H1 (cell line): ENCODE measurements around the gene TIMP1. TPM values are rescaled to one million over a fixed set of nuclear protein-coding genes. Genes with fewer than 3 reads are reported as not detected.

ENCODE experiments used
- CTCF ChIA-PET: fragments of 300-600 bp; sonication (Branson Sonifier 250); formaldehyde crosslinking; loops from one replicate; lab custom pipeline; 2021; ENCODE audit not compliant: partially characterized antibody; lab: Charles Lee
- POLR2A ChIA-PET: fragments of 300-600 bp; sonication (Branson Sonifier 250); formaldehyde crosslinking; loops from one replicate; lab custom pipeline; 2021; ENCODE audit warnings: inconsistent platforms; ENCODE audit not compliant: partially characterized antibody; lab: Charles Lee
- DNase-seq, 2 experiments: peaks; one replicate each; pipeline versions ENCODE4 v3.0.0 to v3.0.0-alpha.2; 2010 to 2022; ENCODE audit warnings: low spot score in 2 of 2, low read depth in 1 of 2, mixed read lengths in 1 of 2
- FAIRE-seq: peaks from 2 replicates; lab custom pipeline; 2011; peaks lifted over from hg19 to GRCh38; lab: Jason Lieb, UNC
- H2AFZ ChIP-seq: 2 replicates; pipeline ENCODE4 v1.8.1; 2012; ENCODE audit warnings: low read length, inconsistent platforms
- H2AK5ac ChIP-seq: 2 replicates; pipeline ENCODE4 v1.6.1; 2013; ENCODE audit warnings: low read depth, low read length
- H2BK120ac ChIP-seq: replicated peaks from 2 replicates; pipeline ENCODE3; 2013; ENCODE audit warnings: low read depth, low read length, inconsistent platforms
- H2BK12ac ChIP-seq: 2 replicates; pipeline ENCODE4 v1.6.1; 2013; ENCODE audit warnings: low read depth, low read length
- H2BK15ac ChIP-seq: 2 replicates; pipeline ENCODE4 v1.6.1; 2013; ENCODE audit warnings: low read length
- H2BK20ac ChIP-seq: 2 replicates; pipeline ENCODE4 v1.6.1; 2013; ENCODE audit warnings: low read length
- H2BK5ac ChIP-seq: 2 replicates; pipeline ENCODE4 v1.6.1; 2013; ENCODE audit warnings: low read depth, low read length
- H3K14ac ChIP-seq: 2 replicates; pipeline ENCODE4 v1.6.1; 2013; ENCODE audit warnings: inconsistent platforms; ENCODE audit not compliant: insufficient read length
- H3K18ac ChIP-seq: 2 replicates; pipeline ENCODE4 v1.6.1; 2013; ENCODE audit warnings: low read length; ENCODE audit errors: extremely low read depth
- H3K23ac ChIP-seq: 2 replicates; pipeline ENCODE4 v1.6.1; 2013; ENCODE audit warnings: inconsistent platforms; ENCODE audit not compliant: insufficient read length
- H3K23me2 ChIP-seq: 2 replicates; pipeline ENCODE4 v1.6.1; 2013; ENCODE audit warnings: low read depth, low read length
- H3K27ac ChIP-seq: 2 replicates; pipeline ENCODE4 v1.6.1; 2011; ENCODE audit warnings: low read depth, low read length, inconsistent platforms
- H3K27me3 ChIP-seq, 4 experiments: replicated peaks in 1 of 4; 1 replicate in 1 of 4; 2 replicates in 3 of 4; pipeline versions ENCODE4 v1.6.1 to v1.8.1; 2011 to 2013; ENCODE audit warnings: low read length in 3 of 4, mild to moderate bottlenecking in 3 of 4, inconsistent platforms in 2 of 4, mixed read lengths in 2 of 4, moderate library complexity in 1 of 4; ENCODE audit not compliant: control insufficient read depth in 3 of 4, insufficient read depth in 3 of 4; ENCODE audit errors: extremely low read depth in 1 of 4
- H3K36me3 ChIP-seq, 4 experiments: 2 replicates each; pipeline versions ENCODE4 v1.6.1 to v1.8.1; 2011 to 2013; ENCODE audit warnings: mild to moderate bottlenecking in 4 of 4, low read length in 3 of 4, moderate library complexity in 2 of 4, control low read depth in 1 of 4, inconsistent platforms in 1 of 4; ENCODE audit not compliant: insufficient read depth in 4 of 4, control insufficient read depth in 2 of 4
- H3K4ac ChIP-seq: replicated peaks from 2 replicates; pipeline ENCODE3; 2013; ENCODE audit warnings: low read length, low read depth, mixed read lengths, inconsistent platforms; ENCODE audit not compliant: insufficient read length
- H3K4me1 ChIP-seq, 4 experiments: replicated peaks in 1 of 4; 1 replicate in 1 of 4; 2 replicates in 3 of 4; pipeline versions ENCODE4 v1.6.1 to v1.8.1; 2011 to 2013; ENCODE audit warnings: low read length in 3 of 4, inconsistent platforms in 2 of 4, mixed read lengths in 1 of 4; ENCODE audit not compliant: insufficient read depth in 4 of 4, control insufficient read depth in 3 of 4
- H3K4me2 ChIP-seq, 2 experiments: 2 replicates each; pipeline versions ENCODE4 v1.6.1 to v1.8.1; 2011 to 2013; ENCODE audit warnings: low read depth in 2 of 2, low read length in 2 of 2, control low read depth in 1 of 2, inconsistent platforms in 1 of 2, mild to moderate bottlenecking in 1 of 2; ENCODE audit not compliant: insufficient read depth in 1 of 2
- H3K4me3 ChIP-seq, 4 experiments: fragments of 200-600, 300-600 bp in 1 of 4; sonication (generic), shearing (Covaris generic), sonication (Bioruptor Twin) in 1 of 4; 2 replicates each; pipeline versions ENCODE4 v1.5.1 to v1.8.1; 2011 to 2016; ENCODE audit warnings: low read length in 4 of 4, low read depth in 3 of 4, control low read depth in 2 of 4, inconsistent platforms in 2 of 4, mild to moderate bottlenecking in 2 of 4, mixed read lengths in 1 of 4, moderate library complexity in 1 of 4; ENCODE audit not compliant: insufficient read depth in 2 of 4; ENCODE audit errors: extremely low read depth in 1 of 4
- H3K56ac ChIP-seq: replicated peaks from 2 replicates; pipeline ENCODE3; 2013; ENCODE audit warnings: low read depth, mild to moderate bottlenecking, mixed read lengths, low read length, inconsistent platforms; ENCODE audit not compliant: insufficient read length
- H3K79me1 ChIP-seq: 2 replicates; pipeline ENCODE4 v1.6.1; 2013; ENCODE audit warnings: low read depth, low read length, control low read depth
- H3K79me2 ChIP-seq, 2 experiments: 2 replicates each; pipeline versions ENCODE4 v1.6.1 to v1.8.1; 2012 to 2013; ENCODE audit warnings: low read length in 2 of 2, mild to moderate bottlenecking in 2 of 2, inconsistent platforms in 1 of 2; ENCODE audit not compliant: insufficient read depth in 2 of 2, control insufficient read depth in 1 of 2
- H3K9ac ChIP-seq, 4 experiments: replicated peaks in 1 of 4; 1 replicate in 1 of 4; 2 replicates in 3 of 4; pipeline versions ENCODE4 v1.6.1 to v1.8.1; 2011 to 2013; ENCODE audit warnings: low read depth in 3 of 4, low read length in 3 of 4, control low read depth in 2 of 4, mild to moderate bottlenecking in 2 of 4, moderate library complexity in 2 of 4, inconsistent platforms in 1 of 4; ENCODE audit errors: extremely low read depth in 1 of 4
- H3K9me3 ChIP-seq, 2 experiments: 2 replicates each; pipeline versions ENCODE4 v1.6.1 to v1.8.1; 2012 to 2013; ENCODE audit warnings: mild to moderate bottlenecking in 2 of 2, moderate library complexity in 2 of 2, control low read depth in 1 of 2, inconsistent platforms in 1 of 2, low read depth in 1 of 2, low read length in 1 of 2, mixed read lengths in 1 of 2; ENCODE audit not compliant: insufficient read depth in 2 of 2
- H4K20me1 ChIP-seq, 2 experiments: replicated peaks in 1 of 2; 2 replicates each; pipeline versions ENCODE3 to v1.8.1; 2011 to 2013; ENCODE audit warnings: inconsistent platforms in 2 of 2, low read length in 2 of 2, mild to moderate bottlenecking in 1 of 2; ENCODE audit not compliant: insufficient read depth in 2 of 2, control insufficient read depth in 1 of 2
- H4K5ac ChIP-seq: 2 replicates; pipeline ENCODE4 v1.6.1; 2013; ENCODE audit warnings: low read length, low read depth, mixed read lengths, inconsistent platforms; ENCODE audit not compliant: insufficient read length
- H4K8ac ChIP-seq: 2 replicates; pipeline ENCODE4 v1.8.0; 2013; ENCODE audit warnings: mild to moderate bottlenecking, moderate library complexity, low read length, inconsistent platforms; ENCODE audit not compliant: insufficient read depth; ENCODE audit errors: extremely low read depth
- H4K91ac ChIP-seq: replicated peaks from 2 replicates; pipeline ENCODE3; 2013; ENCODE audit warnings: low read length, mixed read lengths, inconsistent platforms; ENCODE audit not compliant: insufficient read length
- BRCA1 ChIP-seq: IDR thresholded peaks from 2 replicates; pipeline ENCODE4 v1.6.1; 2012; ENCODE audit warnings: low read depth, low read length, improper control_type of control experiment
- CHD1 ChIP-seq: IDR thresholded peaks from 2 replicates; pipeline ENCODE4 v1.6.1; 2012; ENCODE audit warnings: low read depth, low read length, improper control_type of control experiment
- CREB1 ChIP-seq: IDR thresholded peaks from 2 replicates; pipeline ENCODE4 v1.6.1; 2012; ENCODE audit warnings: inconsistent platforms
- EZH2 ChIP-seq: fragments of 200-600 bp; sonication (generic); IDR thresholded peaks from 2 replicates; pipeline ENCODE4 v1.7.1; 2012; ENCODE audit warnings: low read depth, mild to moderate bottlenecking, moderate library complexity, low read length, inconsistent platforms; ENCODE audit not compliant: severe bottlenecking
- GABPA ChIP-seq: IDR thresholded peaks from 2 replicates; pipeline ENCODE4 v1.6.1; 2011; ENCODE audit warnings: mild to moderate bottlenecking, low read length, moderate library complexity, borderline replicate concordance; ENCODE audit not compliant: insufficient read depth
- GTF2F1 ChIP-seq: IDR thresholded peaks from 2 replicates; pipeline ENCODE4 v1.6.1; 2012; ENCODE audit warnings: low read depth, low read length, improper control_type of control experiment, borderline replicate concordance
- JUN ChIP-seq: IDR thresholded peaks from 2 replicates; pipeline ENCODE4 v1.6.1; 2011; ENCODE audit warnings: low read depth, mild to moderate bottlenecking, improper control_type of control experiment, low read length
- POLR2AphosphoS5 ChIP-seq: IDR thresholded peaks from 2 replicates; pipeline ENCODE4 v1.6.1; 2011; ENCODE audit warnings: low read depth, low read length
- RXRA ChIP-seq: IDR thresholded peaks from 2 replicates; pipeline ENCODE4 v1.6.1; 2011; ENCODE audit warnings: low read depth, mild to moderate bottlenecking, low read length, moderate library complexity; ENCODE audit not compliant: insufficient read depth
- SP2 ChIP-seq: IDR thresholded peaks from 2 replicates; pipeline ENCODE4 v1.6.1; 2012; ENCODE audit warnings: mild to moderate bottlenecking, low read length, inconsistent platforms
- TAF7 ChIP-seq: optimal IDR thresholded peaks from 2 replicates; pipeline ENCODE3; 2011; ENCODE audit warnings: low read depth, mild to moderate bottlenecking, inconsistent platforms, low read length, moderate library complexity, borderline replicate concordance
- WGBS, 2 experiments: shearing (Covaris generic) in 1 of 2; methylation state at CpG; one replicate each; pipeline versions ENCODE4 v1.1.6 to v1.1.7; 2013 to 2015; ENCODE audit warnings: low lambda C conversion rate in 2 of 2, mixed read lengths in 2 of 2, inconsistent platforms in 1 of 2, low coverage in 1 of 2, missing lambda C conversion rate in 1 of 2; ENCODE audit not compliant: insufficient replicate concordance in 2 of 2, insufficient coverage in 1 of 2, insufficient read length in 1 of 2; ENCODE audit errors: extremely low coverage in 1 of 2, missing lambda C conversion rate in 1 of 2; 5-methylcytosine and 5-hydroxymethylcytosine counted together
- polyA plus RNA-seq, 7 experiments: library from polyadenylated mRNA; depleted of rRNA in 3 of 7; stranded (reverse) in 5 of 7; unstranded in 2 of 7; fragments of >200 nt in 5 of 7; fragments of 200-250 nt in 2 of 7; gene quantifications; 1 replicate in 5 of 7; 2 replicates in 1 of 7; 4 replicates in 1 of 7; pipeline versions ENCODE4 v1.2.1 to v1.2.3, GENCODE V29; 2011 to 2013; ENCODE audit warnings: missing spikeins in 2 of 7, mixed read lengths in 2 of 7
- total RNA-seq: library from RNA; stranded (reverse); fragmentation: NEBNext Ultra II Directional; extraction: Animal tissue kit (Norgen Biotek cat#: 25700); gene quantifications from 2 replicates; pipeline ENCODE4 v1.2.1, GENCODE V29; 2021
- TF ChIP-seq, protein P1 (sequence below): IDR thresholded peaks from 2 replicates; pipeline ENCODE4 v1.6.1; 2011; ENCODE audit warnings: low read depth, mild to moderate bottlenecking, low read length; ENCODE audit not compliant: insufficient read depth
- TF ChIP-seq, protein P2 (sequence below): IDR thresholded peaks from 2 replicates; pipeline ENCODE4 v1.6.1; 2011; ENCODE audit warnings: low read length, improper control_type of control experiment

Gene TIMP1
- total and polyA plus RNA-seq, 2 of the 8 experiments (the other 6 are each of a cell fraction or from before 2014, with no cell fraction given), result 58.6 to 142 TPM

GRCh38 chrX:47631676-47632075 lies 49.4 kb downstream of the TIMP1 start:
- Histone ChIP-seq H3K27me3 (no peaks in the 10 kb centered on the region), H3K79me2 (no peaks in the 10 kb centered on the region), H2BK15ac (no peak overlapping the region), H3K4me1 (no peaks in the 10 kb centered on the region; a peak in 2 of 7 replicates), H2AFZ (no peak overlapping the region), H3K23ac (no peak overlapping the region), H4K20me1 (no peaks in the 10 kb centered on the region), H2BK5ac (no peak overlapping the region), H2BK120ac (no peak overlapping the region), H3K14ac (no peak overlapping the region), H3K56ac (no peak overlapping the region), H3K4ac (no peak overlapping the region), H3K9me3 (no peaks in the 10 kb centered on the region), H3K36me3 (peaks cover 0 to 7% (median 3%) of the 10 kb centered on the region in 4 experiments; a peak in 4 of 8 replicates), H3K23me2 (no peaks in the 10 kb centered on the region; the same call in 1 of the 2 replicates), H4K8ac (no peak overlapping the region), H3K9ac (no peak overlapping the region), H3K27ac (no peak overlapping the region), H4K5ac (no peak overlapping the region), H3K79me1 (no peaks in the 10 kb centered on the region), H2BK12ac (no peak overlapping the region), H3K4me3 (no peak overlapping the region), H3K18ac (no peak overlapping the region), H2BK20ac (no peak overlapping the region), H2AK5ac (no peak overlapping the region), H4K91ac (no peak overlapping the region), H3K4me2 (no peak overlapping the region)
- POLR2A ChIA-PET, result interaction anchor here (0.6 to 1.4 kb wide), 2 partner anchors 18 to 23 kb away, joined by 3 to 4 read pairs; no protein-coding TSS in a partner anchor
- CTCF ChIA-PET, result interaction anchor here (1.3 to 2.6 kb wide), 4 partner anchors 10 to 69 kb away, joined by 4 to 14 read pairs (median 8); no protein-coding TSS in a partner anchor
- WGBS, 2 experiments, result 100% methylated on average over 1 of the region's 5 CpGs; no CpG with 5 or more reads in 1 of the 2 experiments
- no peak for DNase-seq
- FAIRE-seq, result no peak
- TF ChIP-seq GABPA, result no peak
- no peak for TF ChIP-seq CREB1
- TF ChIP-seq BRCA1, result no peak
- no peak for TF ChIP-seq POLR2AphosphoS5
- TF ChIP-seq SP2, result no peak
- no peak for TF ChIP-seq TAF7
- TF ChIP-seq EZH2, result no peak
- no peak for TF ChIP-seq RXRA
- TF ChIP-seq GTF2F1, result no peak
- no peak for TF ChIP-seq CHD1
- TF ChIP-seq JUN, result no peak
- TF ChIP-seq, protein P1, sequence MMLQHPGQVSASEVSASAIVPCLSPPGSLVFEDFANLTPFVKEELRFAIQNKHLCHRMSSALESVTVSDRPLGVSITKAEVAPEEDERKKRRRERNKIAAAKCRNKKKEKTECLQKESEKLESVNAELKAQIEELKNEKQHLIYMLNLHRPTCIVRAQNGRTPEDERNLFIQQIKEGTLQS, result no peak
- TF ChIP-seq, protein P2, sequence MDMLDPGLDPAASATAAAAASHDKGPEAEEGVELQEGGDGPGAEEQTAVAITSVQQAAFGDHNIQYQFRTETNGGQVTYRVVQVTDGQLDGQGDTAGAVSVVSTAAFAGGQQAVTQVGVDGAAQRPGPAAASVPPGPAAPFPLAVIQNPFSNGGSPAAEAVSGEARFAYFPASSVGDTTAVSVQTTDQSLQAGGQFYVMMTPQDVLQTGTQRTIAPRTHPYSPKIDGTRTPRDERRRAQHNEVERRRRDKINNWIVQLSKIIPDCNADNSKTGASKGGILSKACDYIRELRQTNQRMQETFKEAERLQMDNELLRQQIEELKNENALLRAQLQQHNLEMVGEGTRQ, result no peak
